GM20000 (cell line): ENCODE results near the gene SHC1.
"Not testable (repeated sequence)": the region's sequence is repeated elsewhere in the genome, so short reads cannot be mapped to it uniquely, and the experiment has no call there.

Experiments
- DNase-seq: peaks from one replicate; pipeline ENCODE4 v3.0.0; 2012; ENCODE audit warnings: low spot score
- CTCF ChIP-seq: IDR thresholded peaks from 2 replicates; pipeline ENCODE4 v1.5.1; 2012; ENCODE audit warnings: mild to moderate bottlenecking, control low read depth; ENCODE audit errors: extremely low read depth, missing control alignments

SHC1 gene

GRCh38 chr1:154998201-154998780 is 27.7 kb upstream of the SHC1 start:
- TF ChIP-seq CTCF, result peak; percentile 7
- no peak for DNase-seq

- no peak for DNase-seq
- TF ChIP-seq CTCF, result no peak
Measured at GRCh38 chr1:154996966-154997701, 26.6 kb upstream of the SHC1 start.

- DNase-seq, result not testable (repeated sequence)
Measured at GRCh38 chr1:154995301-154995983, 24.9 kb upstream of the SHC1 start.

GRCh38 chr1:154994591-154994990 is 24.0 kb upstream of the SHC1 start:
- DNase-seq, result no peak
- TF ChIP-seq CTCF, result no peak

GRCh38 chr1:154994269-154994587 is 23.7 kb upstream of the SHC1 start:
- no peak for DNase-seq
- TF ChIP-seq CTCF, result no peak

- no peak for DNase-seq
- TF ChIP-seq CTCF, result no peak
Measured at GRCh38 chr1:154993572-154994268, 23.2 kb upstream of the SHC1 start, which contains the start of gene LENEP. LENEP (plus strand) TSS chr1:154993586; CDS start chr1:154993608, 22 bp downstream.

- no peak for TF ChIP-seq CTCF
- no peak for DNase-seq
Measured at GRCh38 chr1:154992721-154993571, 22.4 kb upstream of the SHC1 start.
